ENCODE measurements around the gene TEK.

- TF ChIP-seq CTCF (conservative IDR thresholded peaks at IDR 0.05): no peak
- TF ChIP-seq ZFX (IDR thresholded peaks at IDR 0.05): no peak
These were observed 18.8 kb upstream of the TEK start for GRCh38 chr9:27090231-27090630.
